IMR-90 (cell line): ENCODE measurements around the gene EHD4. TPM values are rescaled to one million over a fixed set of nuclear protein-coding genes. Genes with fewer than 3 reads are reported as not detected.

ENCODE experiments used
- ATAC-seq: fragments of 200-7000 bp; cut with Tn5 transposase; 2 replicates; pipeline ENCODE4 v1.9.1; 2020; ENCODE audit warnings: low read depth, mild to moderate bottlenecking, moderate library complexity
- BruUV-seq: library from RNA; stranded (reverse); fragments of 400-500 nt; replicated peaks from 2 replicates; lab custom pipeline; 2021; lab: Mats Ljungman, UMichigan
- CTCF ChIA-PET: fragments of 300-600 bp; formaldehyde crosslinking; extraction: SDS; loops from one replicate; lab custom pipeline; 2021; ENCODE audit warnings: antibody characterized with exemption; lab: Yijun Ruan, JAX
- POLR2A ChIA-PET: fragments of 300-600 bp; sonication (Branson Sonifier 250); formaldehyde crosslinking; loops from one replicate; lab custom pipeline; 2022; ENCODE audit warnings: antibody characterized with exemption; ENCODE audit not compliant: unreplicated experiment; lab: Charles Lee
- DNase-seq: peaks from one replicate; pipeline ENCODE4 v3.0.0; 2013
- H2AFZ ChIP-seq: replicated peaks from 2 replicates; pipeline ENCODE3; 2013; ENCODE audit warnings: low read length, mild to moderate bottlenecking; ENCODE audit not compliant: poor library complexity
- H2AK5ac ChIP-seq: 2 replicates; pipeline ENCODE4 v1.6.1; 2013; ENCODE audit warnings: low read depth, low read length, inconsistent platforms
- H2AK9ac ChIP-seq: replicated peaks from 2 replicates; pipeline ENCODE3; 2013; ENCODE audit warnings: mild to moderate bottlenecking, low read depth, low read length, moderate library complexity; ENCODE audit not compliant: poor library complexity
- H2BK120ac ChIP-seq: 2 replicates; pipeline ENCODE4 v1.6.1; 2013; ENCODE audit warnings: low read depth, low read length, inconsistent platforms
- H2BK15ac ChIP-seq: 3 replicates; pipeline ENCODE4 v1.6.1; 2013; ENCODE audit warnings: low read depth, low read length, inconsistent platforms
- H2BK20ac ChIP-seq: 2 replicates; pipeline ENCODE4 v1.6.1; 2013; ENCODE audit warnings: low read depth, mild to moderate bottlenecking, inconsistent platforms, low read length, moderate library complexity
- H2BK5ac ChIP-seq: 2 replicates; pipeline ENCODE4 v1.6.1; 2013; ENCODE audit warnings: mild to moderate bottlenecking, low read depth, low read length, inconsistent platforms; ENCODE audit not compliant: poor library complexity, severe bottlenecking
- H3K14ac ChIP-seq: replicated peaks from 2 replicates; pipeline ENCODE4 v1.6.1; 2013; ENCODE audit warnings: low read depth, low read length, inconsistent platforms
- H3K18ac ChIP-seq: 2 replicates; pipeline ENCODE4 v1.6.1; 2013; ENCODE audit warnings: low read depth, low read length, control low read depth
- H3K23ac ChIP-seq: 2 replicates; pipeline ENCODE4 v1.6.1; 2013; ENCODE audit warnings: low read depth, low read length, inconsistent platforms
- H3K27ac ChIP-seq: 2 replicates; pipeline ENCODE4 v1.5.1; 2013; ENCODE audit warnings: mild to moderate bottlenecking, control low read depth, low read length; ENCODE audit not compliant: insufficient read depth
- H3K27me3 ChIP-seq: 2 replicates; pipeline ENCODE4 v1.6.1; 2013; ENCODE audit warnings: low read length; ENCODE audit not compliant: control insufficient read depth, insufficient read depth
- H3K36me3 ChIP-seq: 2 replicates; pipeline ENCODE4 v1.6.1; 2013; ENCODE audit warnings: low read length, mixed read lengths; ENCODE audit not compliant: control insufficient read depth, insufficient read depth
- H3K4ac ChIP-seq: 2 replicates; pipeline ENCODE4 v1.6.1; 2013; ENCODE audit warnings: low read depth, low read length, inconsistent platforms
- H3K4me1 ChIP-seq: 2 replicates; pipeline ENCODE4 v1.6.1; 2013; ENCODE audit warnings: low read length, mixed read lengths; ENCODE audit not compliant: control insufficient read depth, insufficient read depth
- H3K4me2 ChIP-seq: 2 replicates; pipeline ENCODE4 v1.6.1; 2013; ENCODE audit warnings: low read depth, mild to moderate bottlenecking, control low read depth, low read length, moderate library complexity
- H3K4me3 ChIP-seq: 2 replicates; pipeline ENCODE4 v1.5.1; 2013; ENCODE audit warnings: low read depth, mild to moderate bottlenecking, control low read depth, low read length, moderate library complexity; ENCODE audit not compliant: insufficient read depth
- H3K56ac ChIP-seq: 2 replicates; pipeline ENCODE4 v1.6.1; 2013; ENCODE audit warnings: low read length, inconsistent platforms; ENCODE audit not compliant: insufficient read depth; ENCODE audit errors: extremely low read depth
- H3K79me1 ChIP-seq, 2 experiments: 2 replicates each; pipeline ENCODE4 v1.6.1; 2013; ENCODE audit warnings: low read length in 2 of 2, inconsistent platforms in 1 of 2, low read depth in 1 of 2
- H3K9ac ChIP-seq: 2 replicates; pipeline ENCODE4 v1.6.1; 2013; ENCODE audit warnings: low read depth, low read length, control low read depth
- H3K9me1 ChIP-seq: 2 replicates; pipeline ENCODE4 v1.6.1; 2013; ENCODE audit warnings: low read length, inconsistent platforms; ENCODE audit not compliant: insufficient read depth
- H3K9me3 ChIP-seq: 2 replicates; pipeline ENCODE4 v1.6.1; 2013; ENCODE audit warnings: low read length; ENCODE audit not compliant: control insufficient read depth, insufficient read depth
- H4K20me1 ChIP-seq: 2 replicates; pipeline ENCODE4 v1.6.1; 2013; ENCODE audit warnings: low read length, inconsistent platforms; ENCODE audit not compliant: insufficient read depth
- H4K5ac ChIP-seq: 2 replicates; pipeline ENCODE4 v1.6.1; 2013; ENCODE audit warnings: mild to moderate bottlenecking, low read depth, low read length, control low read depth
- H4K8ac ChIP-seq, 2 experiments: 2 replicates each; pipeline ENCODE4 v1.6.1; 2013; ENCODE audit warnings: low read depth in 2 of 2, low read length in 2 of 2, control low read depth in 1 of 2, inconsistent platforms in 1 of 2
- H4K91ac ChIP-seq: 2 replicates; pipeline ENCODE4 v1.6.1; 2013; ENCODE audit warnings: low read depth, low read length, inconsistent platforms; ENCODE audit not compliant: insufficient read depth
- BHLHE40 ChIP-seq: fragments of 150-350 bp; IDR thresholded peaks from 2 replicates; pipeline ENCODE4 v1.6.1; 2016; ENCODE audit warnings: mild to moderate bottlenecking, low read depth, low read length
- CHD1 ChIP-seq: IDR thresholded peaks from 2 replicates; pipeline ENCODE4 v1.6.1; 2012; ENCODE audit warnings: low read depth, low read length, improper control_type of control experiment
- CTCF ChIP-seq: conservative IDR thresholded peaks from 2 replicates; pipeline ENCODE4 v1.5.1; 2012; ENCODE audit warnings: mild to moderate bottlenecking, low read depth, low read length, improper control_type of control experiment
- FOS ChIP-seq: fragments of 150-350 bp; IDR thresholded peaks from 2 replicates; pipeline ENCODE4 v1.6.1; 2016; ENCODE audit warnings: low read depth, low read length
- MAZ ChIP-seq: IDR thresholded peaks from 2 replicates; pipeline ENCODE4 v1.6.1; 2012; ENCODE audit warnings: low read depth, mild to moderate bottlenecking, low read length, improper control_type of control experiment, moderate library complexity, borderline replicate concordance
- MXI1 ChIP-seq: IDR thresholded peaks from 2 replicates; pipeline ENCODE4 v1.6.1; 2012; ENCODE audit warnings: low read depth, mild to moderate bottlenecking, low read length, moderate library complexity, borderline replicate concordance
- NFE2L2 ChIP-seq: fragments of 150-350 bp; IDR thresholded peaks from 2 replicates; pipeline ENCODE4 v1.6.1; 2016; ENCODE audit warnings: low read depth, mild to moderate bottlenecking, low read length
- RFX5 ChIP-seq: IDR thresholded peaks from 2 replicates; pipeline ENCODE4 v1.8.0; 2012; ENCODE audit warnings: low read depth, mild to moderate bottlenecking, low read length, moderate library complexity
- SMC3 ChIP-seq: fragments of 150-350 bp; IDR thresholded peaks from 2 replicates; pipeline ENCODE4 v1.6.1; 2016; ENCODE audit warnings: low read depth, mild to moderate bottlenecking, antibody characterized with exemption, low read length, moderate library complexity
- WGBS, 2 experiments: methylation state at CpG; one replicate each; pipeline versions ENCODE4 v1.1.5 to v1.1.7; 2013; ENCODE audit warnings: missing lambda C conversion rate in 2 of 2; ENCODE audit not compliant: insufficient read length in 1 of 2; ENCODE audit errors: extremely low coverage in 2 of 2; 5-methylcytosine and 5-hydroxymethylcytosine counted together
- dilution Hi-C: fragments of 300-500 bp; cut with HindIII; formaldehyde crosslinking; loops from one replicate; pipeline ENCODE4 v1.14.3; 2018; ENCODE audit warnings: low sequenced_read_pairs; ENCODE audit not compliant: unreplicated experiment
- in situ Hi-C: fragments of 300-500 bp; cut with MboI; formaldehyde crosslinking; loops from 3 replicates; pipeline ENCODE4 v1.14.3; 2019; ENCODE audit warnings: low sequenced_read_pairs, inconsistent platforms, mixed read lengths
- intact Hi-C: fragments of 100-400 bp; cut with micrococcal nuclease; formaldehyde crosslinking; loops from 2 replicates; pipeline ENCODE4 v1.10.0; 2022
- polyA plus RNA-seq, 3 experiments: library from polyadenylated mRNA; depleted of rRNA; stranded (reverse); fragments of >200 nt; gene quantifications; 2 replicates each; pipeline ENCODE4 v1.2.3, GENCODE V29; 2012; ENCODE audit warnings: low replicate concordance in 1 of 3
- total RNA-seq: library from RNA; depleted of rRNA; stranded (reverse); fragments of >200 nt; gene quantifications from 2 replicates; pipeline ENCODE4 v1.2.3, GENCODE V29; 2012
- TF ChIP-seq, protein P1 (sequence below): fragments of 150-350 bp; IDR thresholded peaks from 2 replicates; pipeline ENCODE4 v1.6.1; 2016; ENCODE audit warnings: low read depth, mild to moderate bottlenecking, low read length, moderate library complexity, borderline replicate concordance

EHD4 gene
- total and polyA plus RNA-seq, 2 of the 4 experiments (the other 2 are of a cell fraction) = 21.0 to 29.0 TPM

DNA sequence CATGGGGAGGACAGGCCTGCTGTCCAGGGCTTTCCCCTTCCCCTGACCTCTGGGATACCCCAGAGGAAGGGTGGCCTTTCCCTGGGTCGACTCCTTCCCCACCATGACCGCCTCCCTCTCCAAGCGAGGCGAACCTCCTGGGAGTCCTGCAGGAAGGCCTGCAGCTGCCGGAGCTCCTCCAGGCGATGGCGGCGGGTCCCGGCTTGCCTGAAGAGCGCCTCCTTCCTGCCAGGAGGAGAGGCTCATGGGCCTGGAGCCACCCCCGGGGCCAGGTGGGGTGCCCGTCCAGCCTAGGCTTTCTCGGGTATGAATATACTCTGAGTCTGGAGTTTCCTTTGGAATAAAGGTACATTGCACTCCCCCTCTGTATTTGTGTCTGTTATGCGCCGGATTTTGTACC is 113.6 kb downstream of the EHD4 start:
- H4K20me1 ChIP-seq = no peaks in the 10 kb centered on the region
- ATAC-seq (no peak), DNase-seq (no peak)
- no peak overlapping the region for H3K18ac ChIP-seq
- peaks cover 35% of the 10 kb centered on the region for H3K27me3 ChIP-seq
- no peak overlapping the region for H4K8ac ChIP-seq
- no peak overlapping the region for H2AK9ac ChIP-seq
- no peak for TF ChIP-seq CTCF
- no peak for TF ChIP-seq BHLHE40
- TF ChIP-seq RFX5 = no peak
- TF ChIP-seq FOS = no peak
- no peak for TF ChIP-seq SMC3
- TF ChIP-seq MAZ = no peak
- TF ChIP-seq, protein P1, sequence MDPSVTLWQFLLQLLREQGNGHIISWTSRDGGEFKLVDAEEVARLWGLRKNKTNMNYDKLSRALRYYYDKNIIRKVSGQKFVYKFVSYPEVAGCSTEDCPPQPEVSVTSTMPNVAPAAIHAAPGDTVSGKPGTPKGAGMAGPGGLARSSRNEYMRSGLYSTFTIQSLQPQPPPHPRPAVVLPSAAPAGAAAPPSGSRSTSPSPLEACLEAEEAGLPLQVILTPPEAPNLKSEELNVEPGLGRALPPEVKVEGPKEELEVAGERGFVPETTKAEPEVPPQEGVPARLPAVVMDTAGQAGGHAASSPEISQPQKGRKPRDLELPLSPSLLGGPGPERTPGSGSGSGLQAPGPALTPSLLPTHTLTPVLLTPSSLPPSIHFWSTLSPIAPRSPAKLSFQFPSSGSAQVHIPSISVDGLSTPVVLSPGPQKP = no peak
- TF ChIP-seq NFE2L2 = no peak
- TF ChIP-seq MXI1 = no peak
- no peak for TF ChIP-seq CHD1
- BruUV-seq = no TSS peak
- H2AK5ac ChIP-seq = no peak overlapping the region
- H3K9me3 ChIP-seq = no peaks in the 10 kb centered on the region
- H2BK20ac ChIP-seq = no peak overlapping the region
- no peak overlapping the region for H2AFZ ChIP-seq
- H4K91ac ChIP-seq = no peak overlapping the region
- H3K56ac ChIP-seq = no peak overlapping the region
- H3K9ac ChIP-seq = no peak overlapping the region
- no peaks in the 10 kb centered on the region for H3K9me1 ChIP-seq
- intact Hi-C loops (no loop called here), in situ Hi-C loops (no loop called here), dilution Hi-C loops (no loop called here)
- POLR2A ChIA-PET = no interaction called here
- H2BK120ac ChIP-seq = no peak overlapping the region
- H4K5ac ChIP-seq = no peak overlapping the region
- 60% methylated on average over 2 of the region's 15 CpGs; no CpG with 5 or more reads in 1 of the 2 experiments for WGBS, 2 experiments
- H2BK5ac ChIP-seq = no peak overlapping the region
- H3K4me1 ChIP-seq = no peaks in the 10 kb centered on the region
- CTCF ChIA-PET = no interaction called here
- no peaks in the 10 kb centered on the region for H3K79me1 ChIP-seq
- H3K4me3 ChIP-seq = no peak overlapping the region
- H2BK15ac ChIP-seq = no peak overlapping the region
- H3K4me2 ChIP-seq = no peak overlapping the region
- H3K14ac ChIP-seq = no peak overlapping the region
- H3K23ac ChIP-seq = no peak overlapping the region
- no peak overlapping the region for H3K4ac ChIP-seq
- no peak overlapping the region for H3K27ac ChIP-seq
- no peaks in the 10 kb centered on the region for H3K36me3 ChIP-seq
